ENCODE results near the gene SYT17.

GRCh38 chr16:19315889-19316433 lies 147.9 kb downstream of the SYT17 start:
- TF ChIP-seq ZFP30 (CRISPR knock-in tag; IDR thresholded peaks at IDR 0.05) (no peak), BACH2 (CRISPR knock-in tag; IDR thresholded peaks at IDR 0.05; ENCODE audit: borderline replicate concordance) (no peak), ZFP3 (CRISPR knock-in tag; IDR thresholded peaks at IDR 0.05) (no peak)
